ENCODE data around the gene NOP16. TPM values are rescaled to one million over a fixed set of nuclear protein-coding genes. Genes with fewer than 3 reads are reported as not detected.
A peak's percentile ranks its signal among the peaks of the same experiment; 100 is the strongest.

Gene NOP16
- total and polyA plus RNA-seq, 11 donors: 9.3 to 83.4 (median 15.9) TPM

GRCh38 chr5:176387384-176387925 lies 943 bp downstream of the NOP16 start:
- H3K36me3 ChIP-seq: peaks cover 0 to 63% (median 59%) of the 10 kb centered on the region in 9 donors

DNA sequence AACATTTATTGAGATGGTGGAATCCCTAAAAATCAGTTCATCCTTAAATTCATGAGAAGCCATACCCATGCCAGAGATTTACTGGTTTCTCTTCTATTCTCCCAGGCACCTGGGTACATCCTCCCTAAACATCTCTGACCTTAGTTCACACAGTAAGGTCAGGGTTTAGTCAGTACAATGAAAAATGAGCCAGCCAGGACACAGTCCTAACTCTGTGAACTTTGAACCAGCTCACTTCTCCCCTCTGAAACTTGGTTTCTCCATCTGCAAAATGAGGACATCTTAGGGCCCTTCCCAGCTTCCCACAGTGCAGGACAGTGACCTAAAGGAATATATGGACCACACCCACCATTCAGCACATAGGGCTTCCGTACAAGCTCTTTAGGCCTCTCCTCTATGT lies 1.9 kb downstream of the NOP16 start:
- H3K27ac ChIP-seq: no peak overlapping the region
- no peaks in the 10 kb centered on the region for H3K9me3 ChIP-seq
- H3K36me3 ChIP-seq: peaks cover 0 to 62% (median 49%) of the 10 kb centered on the region in 9 donors
- WGBS, 4 donors: 50 to 82% (median 70%) methylated on average over 1 of the region's 1 CpG
- TF ChIP-seq, protein P1, sequence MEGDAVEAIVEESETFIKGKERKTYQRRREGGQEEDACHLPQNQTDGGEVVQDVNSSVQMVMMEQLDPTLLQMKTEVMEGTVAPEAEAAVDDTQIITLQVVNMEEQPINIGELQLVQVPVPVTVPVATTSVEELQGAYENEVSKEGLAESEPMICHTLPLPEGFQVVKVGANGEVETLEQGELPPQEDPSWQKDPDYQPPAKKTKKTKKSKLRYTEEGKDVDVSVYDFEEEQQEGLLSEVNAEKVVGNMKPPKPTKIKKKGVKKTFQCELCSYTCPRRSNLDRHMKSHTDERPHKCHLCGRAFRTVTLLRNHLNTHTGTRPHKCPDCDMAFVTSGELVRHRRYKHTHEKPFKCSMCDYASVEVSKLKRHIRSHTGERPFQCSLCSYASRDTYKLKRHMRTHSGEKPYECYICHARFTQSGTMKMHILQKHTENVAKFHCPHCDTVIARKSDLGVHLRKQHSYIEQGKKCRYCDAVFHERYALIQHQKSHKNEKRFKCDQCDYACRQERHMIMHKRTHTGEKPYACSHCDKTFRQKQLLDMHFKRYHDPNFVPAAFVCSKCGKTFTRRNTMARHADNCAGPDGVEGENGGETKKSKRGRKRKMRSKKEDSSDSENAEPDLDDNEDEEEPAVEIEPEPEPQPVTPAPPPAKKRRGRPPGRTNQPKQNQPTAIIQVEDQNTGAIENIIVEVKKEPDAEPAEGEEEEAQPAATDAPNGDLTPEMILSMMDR (IDR thresholded peaks at IDR 0.05): no peak
- no peak for TF ChIP-seq POLR2A (IDR thresholded peaks at IDR 0.05)
- H3K4me3 ChIP-seq: no peak overlapping the region
- peaks cover 3 to 42% (median 24%) of the 10 kb centered on the region in 12 donors for H3K4me1 ChIP-seq
- no peak for ATAC-seq
- intact Hi-C loops (cut with DNase I): loop anchor here in 1 of 10 donors (10.0 kb wide), 1 partner anchor 148 kb away; the partner anchor contains the start of gene RNF44
- no peaks in the 10 kb centered on the region for H3K27me3 ChIP-seq
- DNase-seq: no peak

More at GRCh38 chr5:176387384-176387925, 943 bp downstream of the NOP16 start:
- no peak for ATAC-seq
- no peaks in the 10 kb centered on the region for H3K9me3 ChIP-seq
- H3K27ac ChIP-seq: peak overlapping the region in 8 of 12 donors; percentile 85 to 100 (median 95)
- H3K4me3 ChIP-seq: peak overlapping the region; percentile 53 to 89 (median 82)
- no peaks in the 10 kb centered on the region for H3K27me3 ChIP-seq
- TF ChIP-seq POLR2A (IDR thresholded peaks at IDR 0.05): no peak
- TF ChIP-seq, protein P1 (IDR thresholded peaks at IDR 0.05): no peak
- DNase-seq: no peak
- intact Hi-C loops (cut with DNase I): loop anchor here in 1 of 10 donors (10.0 kb wide), 1 partner anchor 147 kb away; the partner anchor contains the start of gene RNF44
- peaks cover 3 to 33% (median 22%) of the 10 kb centered on the region in 12 donors for H3K4me1 ChIP-seq
- WGBS, 4 donors: 43 to 47% (median 44%) methylated on average over 8 of the region's 8 CpGs

DNA sequence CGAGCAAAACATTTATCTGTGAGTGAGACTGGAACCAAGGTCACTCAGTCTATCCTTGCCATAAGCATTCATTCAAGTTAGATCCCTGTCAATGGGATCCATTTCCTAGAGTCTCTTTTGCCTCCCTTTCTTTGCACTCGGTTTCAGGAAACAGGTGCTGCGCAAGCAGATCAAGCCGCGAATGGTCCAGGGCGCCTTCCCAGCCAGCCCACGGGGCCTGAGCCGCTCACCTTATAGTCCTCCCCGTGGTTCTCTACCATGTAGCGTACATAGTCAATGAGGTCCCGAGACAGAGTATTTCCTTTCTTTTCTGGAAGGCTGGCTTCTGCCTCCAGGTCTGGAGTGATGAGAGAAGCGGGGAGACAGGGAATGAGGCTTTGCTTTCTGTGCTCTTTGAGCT lies 3.4 kb downstream of the NOP16 start:
- Histone ChIP-seq H3K4me3 (no peak overlapping the region), H3K36me3 (peaks cover 0 to 51% (median 39%) of the 10 kb centered on the region in 9 donors), H3K4me1 (peaks cover 3 to 46% (median 26%) of the 10 kb centered on the region in 12 donors), H3K27ac (no peak overlapping the region), H3K9me3 (no peaks in the 10 kb centered on the region), H3K27me3 (no peaks in the 10 kb centered on the region)
- ATAC-seq: no peak
- DNase-seq: peak in 1 of 5 donors; percentile 9
- intact Hi-C loops (cut with DNase I): loop anchor here in 1 of 10 donors (10.0 kb wide), 1 partner anchor 150 kb away; the partner anchor contains the start of gene RNF44
- WGBS, 4 donors: 87 to 94% (median 91%) methylated on average over 12 of the region's 12 CpGs
- TF ChIP-seq, protein P1 (IDR thresholded peaks at IDR 0.05): no peak
- no peak for TF ChIP-seq POLR2A (IDR thresholded peaks at IDR 0.05)

DNA sequence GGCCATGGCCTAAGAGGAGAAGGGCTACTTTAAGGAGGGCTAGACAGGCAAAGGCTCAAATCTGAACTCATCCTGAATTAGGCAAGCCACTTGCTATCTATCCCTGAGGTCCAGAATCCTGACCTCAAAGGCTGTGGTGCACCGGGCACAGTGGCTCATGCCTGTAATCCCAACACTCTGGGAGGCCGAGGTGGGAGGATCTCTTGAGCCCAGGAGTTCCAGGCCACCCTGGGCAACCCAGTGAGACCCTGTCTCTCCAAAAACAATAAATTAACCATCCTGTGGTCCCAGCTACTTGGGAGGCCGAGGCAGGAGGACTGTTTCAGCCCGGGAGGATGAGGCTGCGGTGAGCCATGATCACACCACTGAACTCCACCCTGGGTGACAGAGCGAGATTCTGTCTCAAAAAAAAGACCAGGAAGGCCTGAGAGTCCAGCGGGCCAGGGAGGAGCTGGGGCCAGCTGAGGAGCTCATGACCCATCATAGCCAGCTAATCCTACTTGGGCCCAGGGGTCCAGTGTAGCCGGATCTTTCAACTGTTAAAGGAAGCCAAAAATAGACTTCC lies 4.0 kb downstream of the NOP16 start:
- DNase-seq (peak in 1 of 5 donors; percentile 11), ATAC-seq (no peak)
- H3K27ac ChIP-seq: no peak overlapping the region
- no peaks in the 10 kb centered on the region for H3K27me3 ChIP-seq
- 87 to 90% (median 88%) methylated on average over 8 of the region's 8 CpGs for WGBS, 4 donors
- peaks cover 0 to 53% (median 39%) of the 10 kb centered on the region in 9 donors for H3K36me3 ChIP-seq
- H3K4me1 ChIP-seq: peaks cover 3 to 41% (median 21%) of the 10 kb centered on the region in 12 donors
- H3K9me3 ChIP-seq: no peaks in the 10 kb centered on the region
- no peak overlapping the region for H3K4me3 ChIP-seq
- TF ChIP-seq, protein P1 (IDR thresholded peaks at IDR 0.05): no peak
- no peak for TF ChIP-seq POLR2A (IDR thresholded peaks at IDR 0.05)
- intact Hi-C loops (cut with DNase I): loop anchor here in 1 of 10 donors (10.0 kb wide), 1 partner anchor 150 kb away; the partner anchor contains the start of gene RNF44
